ENCODE results near the gene TNS1. TPM values are rescaled to one million over a fixed set of nuclear protein-coding genes. Genes with fewer than 3 reads are reported as not detected.

The TNS1 gene
- total RNA-seq, 2 donors from 2014 or later = 20.6 to 164 TPM

DNA sequence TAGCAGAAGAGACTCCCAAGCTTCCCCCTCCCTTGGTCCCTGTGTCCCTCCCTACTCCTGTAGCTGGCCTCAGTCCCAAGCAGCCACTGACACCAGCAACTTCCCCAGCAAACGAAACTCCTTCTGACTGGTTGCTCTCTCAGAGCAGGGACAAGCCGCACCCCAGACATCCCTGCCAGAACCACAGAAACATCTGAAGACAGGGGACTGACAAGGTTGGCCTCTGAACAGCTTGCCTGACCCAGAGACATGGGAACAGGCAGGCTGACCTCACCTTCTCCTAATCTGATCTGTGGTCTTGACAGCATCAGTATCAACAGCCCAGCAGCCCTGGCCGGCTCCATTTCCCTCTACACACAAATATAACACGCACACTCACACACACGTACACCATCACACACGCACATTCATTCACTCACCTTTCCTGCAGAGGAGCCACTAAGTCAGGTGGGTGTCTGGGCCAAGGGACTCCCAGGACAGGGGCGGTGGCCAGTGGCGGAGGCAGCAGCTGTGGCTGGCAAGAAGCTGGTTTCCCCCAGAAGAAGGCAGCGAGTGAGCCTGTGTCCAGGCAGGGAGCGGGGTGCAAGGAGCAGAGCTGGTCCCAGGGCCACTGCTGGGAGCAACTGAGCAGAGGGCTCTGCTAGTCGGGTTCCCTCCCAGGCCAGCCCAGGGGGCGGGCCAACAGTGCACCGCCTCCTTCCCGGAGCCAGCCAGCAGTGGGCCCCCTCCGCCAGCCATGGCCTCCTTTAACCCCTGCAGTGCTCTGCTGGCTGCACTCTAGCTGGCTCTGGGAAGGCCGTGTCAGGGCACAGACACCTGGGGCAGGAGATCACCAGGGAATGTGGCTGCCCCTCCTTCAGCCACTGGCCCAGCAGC, 59.1 kb downstream of the TNS1 start:
- Histone ChIP-seq H3K36me3 (no peaks in the 10 kb centered on the region), H3K9me3 (no peaks in the 10 kb centered on the region), H3K27ac (peak overlapping the region; percentile 48), H3K9ac (ENCODE audit: low read depth in 2 of 2, low read length in 2 of 2) (peak overlapping the region; percentile 48 to 73), H3K27me3 (no peaks in the 10 kb centered on the region), H3K4me1 (no peaks in the 10 kb centered on the region), H3K4me3 (peak overlapping the region; percentile 29)
- intact Hi-C loops (cut with DNase I) = no loop called here
- peak; percentile 65 for DNase-seq
- TF ChIP-seq, protein P1, sequence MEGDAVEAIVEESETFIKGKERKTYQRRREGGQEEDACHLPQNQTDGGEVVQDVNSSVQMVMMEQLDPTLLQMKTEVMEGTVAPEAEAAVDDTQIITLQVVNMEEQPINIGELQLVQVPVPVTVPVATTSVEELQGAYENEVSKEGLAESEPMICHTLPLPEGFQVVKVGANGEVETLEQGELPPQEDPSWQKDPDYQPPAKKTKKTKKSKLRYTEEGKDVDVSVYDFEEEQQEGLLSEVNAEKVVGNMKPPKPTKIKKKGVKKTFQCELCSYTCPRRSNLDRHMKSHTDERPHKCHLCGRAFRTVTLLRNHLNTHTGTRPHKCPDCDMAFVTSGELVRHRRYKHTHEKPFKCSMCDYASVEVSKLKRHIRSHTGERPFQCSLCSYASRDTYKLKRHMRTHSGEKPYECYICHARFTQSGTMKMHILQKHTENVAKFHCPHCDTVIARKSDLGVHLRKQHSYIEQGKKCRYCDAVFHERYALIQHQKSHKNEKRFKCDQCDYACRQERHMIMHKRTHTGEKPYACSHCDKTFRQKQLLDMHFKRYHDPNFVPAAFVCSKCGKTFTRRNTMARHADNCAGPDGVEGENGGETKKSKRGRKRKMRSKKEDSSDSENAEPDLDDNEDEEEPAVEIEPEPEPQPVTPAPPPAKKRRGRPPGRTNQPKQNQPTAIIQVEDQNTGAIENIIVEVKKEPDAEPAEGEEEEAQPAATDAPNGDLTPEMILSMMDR (IDR thresholded peaks at IDR 0.05) = no peak

DNA sequence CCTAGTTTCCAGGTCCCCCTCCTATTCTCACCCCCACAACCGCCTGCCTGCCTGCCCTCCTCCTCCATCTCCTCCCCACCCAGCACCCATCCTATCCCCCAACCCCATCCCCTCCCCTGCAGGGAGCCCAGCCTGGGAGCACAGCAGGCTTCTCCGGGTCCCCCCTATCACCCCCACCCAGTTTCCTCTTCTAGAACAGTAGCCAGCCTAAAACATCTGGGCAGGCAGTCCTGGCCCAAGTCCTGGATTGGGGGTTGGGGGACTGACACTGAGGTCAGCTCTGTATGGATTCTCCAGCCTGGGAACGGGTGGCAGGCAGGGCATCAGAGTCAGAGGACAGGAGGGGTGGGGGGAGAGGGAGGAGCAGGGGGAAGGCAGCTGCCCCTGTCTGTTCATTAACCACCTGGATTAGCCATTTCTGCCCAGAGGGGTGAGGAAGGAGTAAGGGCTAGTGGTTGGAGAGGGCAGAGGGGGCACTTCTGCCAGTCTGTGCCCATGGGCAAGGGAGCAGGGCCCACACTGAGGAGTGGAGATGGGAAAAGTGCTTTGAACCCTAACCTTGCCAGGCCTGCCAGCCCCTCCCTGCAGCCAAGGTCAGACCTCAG, 60.0 kb downstream of the TNS1 start:
- no peaks in the 10 kb centered on the region for H3K4me1 ChIP-seq
- no peaks in the 10 kb centered on the region for H3K9me3 ChIP-seq
- TF ChIP-seq, protein P1 (IDR thresholded peaks at IDR 0.05) = no peak
- peak overlapping the region; percentile 50 for H3K27ac ChIP-seq
- H3K4me3 ChIP-seq = peak overlapping the region; percentile 29
- no peaks in the 10 kb centered on the region for H3K27me3 ChIP-seq
- no peaks in the 10 kb centered on the region for H3K36me3 ChIP-seq
- intact Hi-C loops (cut with DNase I) = no loop called here
- DNase-seq = no peak
- H3K9ac ChIP-seq (ENCODE audit: low read depth in 2 of 2, low read length in 2 of 2) = peak overlapping the region in 1 of 2 donors; percentile 48

DNA sequence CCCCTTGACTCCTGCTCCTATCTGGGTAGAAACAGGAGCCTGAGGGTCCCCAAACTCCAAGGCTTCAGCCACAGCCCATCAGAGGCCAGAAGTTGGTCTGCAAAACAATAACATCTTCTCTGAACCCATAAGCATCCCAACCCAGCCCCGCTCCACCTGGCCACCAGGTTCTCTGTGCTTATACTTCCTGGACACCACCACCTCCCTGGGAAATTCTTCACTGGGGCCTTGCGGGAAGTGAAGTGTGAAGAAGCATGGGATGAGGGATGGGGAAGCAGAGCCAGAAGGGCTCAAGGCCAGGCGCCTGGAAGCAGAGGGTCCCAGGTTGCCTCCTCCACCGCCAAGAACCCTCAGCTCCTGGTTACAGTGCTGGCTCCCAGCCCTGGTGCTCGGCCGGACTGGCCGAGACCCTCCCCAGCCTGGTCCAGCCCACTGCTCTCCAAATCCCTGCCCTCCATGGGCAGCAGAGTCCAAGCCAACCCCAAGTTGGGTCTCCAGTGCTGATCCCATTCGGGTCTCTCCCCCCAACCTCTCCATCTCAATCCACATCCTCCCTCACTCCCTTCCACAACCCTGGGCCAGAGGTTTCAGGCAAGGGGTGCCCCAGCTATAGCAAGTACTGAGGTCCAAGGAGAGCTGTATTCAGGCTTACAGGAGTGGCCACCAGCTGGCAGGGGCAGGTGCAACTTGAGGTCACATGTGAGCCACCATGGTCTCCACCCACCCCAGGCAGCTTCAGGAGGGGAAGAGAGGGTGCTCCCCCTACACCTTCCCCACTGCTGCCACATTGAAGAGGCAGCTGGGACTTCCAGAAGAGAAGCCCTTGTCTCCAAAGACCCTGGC, 60.7 kb downstream of the TNS1 start:
- Histone ChIP-seq H3K4me1 (no peaks in the 10 kb centered on the region), H3K36me3 (no peaks in the 10 kb centered on the region), H3K27ac (peak overlapping the region; percentile 50), H3K27me3 (no peaks in the 10 kb centered on the region), H3K9me3 (no peaks in the 10 kb centered on the region), H3K4me3 (peak overlapping the region; percentile 29), H3K9ac (ENCODE audit: low read depth in 2 of 2, low read length in 2 of 2) (peak overlapping the region in 1 of 2 donors; percentile 46)
- intact Hi-C loops (cut with DNase I) = no loop called here
- TF ChIP-seq, protein P1 (IDR thresholded peaks at IDR 0.05) = no peak
- no peak for DNase-seq

DNA sequence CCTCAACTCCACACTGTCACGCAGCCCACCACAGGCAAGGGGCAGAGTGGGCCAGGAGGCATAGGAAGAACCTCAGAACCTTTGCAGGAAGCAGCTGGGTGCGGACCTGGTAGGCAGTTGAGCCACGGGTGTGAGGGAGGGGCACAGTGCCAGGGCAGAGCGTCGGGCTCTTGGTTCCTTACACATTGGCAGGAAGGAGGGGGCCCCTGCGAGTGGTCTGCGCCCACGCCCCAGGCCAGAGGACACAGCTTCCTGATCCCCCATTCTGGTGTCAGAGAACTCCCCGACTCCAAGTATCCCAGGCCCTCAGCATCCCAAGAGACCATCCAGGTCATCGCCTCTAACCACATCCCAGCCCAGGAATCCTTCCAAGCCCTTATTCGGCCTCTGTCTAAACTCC, 61.5 kb downstream of the TNS1 start:
- Histone ChIP-seq H3K4me1 (no peaks in the 10 kb centered on the region), H3K4me3 (peak overlapping the region; percentile 29), H3K9ac (ENCODE audit: low read depth in 2 of 2, low read length in 2 of 2) (peak overlapping the region in 1 of 2 donors; percentile 46), H3K27ac (peak overlapping the region; percentile 50), H3K27me3 (no peaks in the 10 kb centered on the region), H3K9me3 (no peaks in the 10 kb centered on the region), H3K36me3 (no peaks in the 10 kb centered on the region)
- no peak for DNase-seq
- intact Hi-C loops (cut with DNase I) = no loop called here
- TF ChIP-seq, protein P1 (IDR thresholded peaks at IDR 0.05) = no peak

Data from colonic mucosa (tissue), 4 donors.